DOHH2 (cell line): ENCODE measurements around the gene SLC46A2.

Experiments
- H3F3A ChIP-seq: fragments of 200-600 bp; sonication (generic), shearing (Covaris generic); 2 replicates; pipeline ENCODE4 v1.6.0; 2016; ENCODE audit warnings: antibody characterized with exemption, mild to moderate bottlenecking; ENCODE audit not compliant: control insufficient read depth, insufficient read depth
- H3K27ac ChIP-seq: fragments of 200-600 bp; sonication (generic); 2 replicates; pipeline ENCODE4 v1.5.1; 2014; ENCODE audit warnings: low read depth, mild to moderate bottlenecking, low read length, moderate library complexity
- H3K27me3 ChIP-seq: fragments of 200-600 bp; sonication (generic); 2 replicates; pipeline ENCODE4 v1.6.1; 2014; ENCODE audit warnings: mild to moderate bottlenecking, low read length, mixed read lengths; ENCODE audit not compliant: control insufficient read depth
- H3K36me3 ChIP-seq: fragments of 200-600 bp; sonication (generic); 2 replicates; pipeline ENCODE4 v1.6.1; 2014; ENCODE audit warnings: mild to moderate bottlenecking, low read length, moderate library complexity, mixed read lengths; ENCODE audit not compliant: control insufficient read depth
- H3K4me1 ChIP-seq: fragments of 200-600 bp; sonication (generic); 2 replicates; pipeline ENCODE4 v1.6.1; 2014; ENCODE audit warnings: mild to moderate bottlenecking, low read length, mixed read lengths; ENCODE audit not compliant: control insufficient read depth
- H3K4me2 ChIP-seq: fragments of 200-600 bp; sonication (generic); 2 replicates; pipeline ENCODE4 v1.6.0; 2014; ENCODE audit warnings: mild to moderate bottlenecking, low read length, moderate library complexity
- H3K4me3 ChIP-seq: fragments of 200-600 bp; sonication (generic); 2 replicates; pipeline ENCODE4 v1.5.1; 2014; ENCODE audit warnings: mild to moderate bottlenecking, low read length, mixed read lengths
- H3K79me2 ChIP-seq: fragments of 200-600 bp; sonication (generic); 2 replicates; pipeline ENCODE4 v1.6.1; 2014; ENCODE audit warnings: mild to moderate bottlenecking, low read length, mixed read lengths; ENCODE audit not compliant: control insufficient read depth
- H3K9me2 ChIP-seq: fragments of 200-600 bp; sonication (generic); replicated peaks from 2 replicates; pipeline ENCODE4 v1.6.1; 2014; ENCODE audit warnings: mild to moderate bottlenecking, low read length, mixed read lengths; ENCODE audit not compliant: control insufficient read depth
- H3K9me3 ChIP-seq: fragments of 200-600 bp; sonication (generic); 2 replicates; pipeline ENCODE4 v1.6.1; 2014; ENCODE audit warnings: antibody characterized with exemption, low read length, mixed read lengths; ENCODE audit not compliant: control insufficient read depth, insufficient read depth
- H4K20me1 ChIP-seq: fragments of 200-600 bp; sonication (generic); 2 replicates; pipeline ENCODE4 v1.6.0; 2014; ENCODE audit warnings: low read depth, mild to moderate bottlenecking, antibody characterized with exemption, low read length, moderate library complexity; ENCODE audit not compliant: control insufficient read depth, insufficient read depth
- EZH2phosphoT487 ChIP-seq: fragments of 200-600 bp; sonication (generic); IDR thresholded peaks from 2 replicates; pipeline ENCODE4 v1.6.1; 2017; ENCODE audit warnings: borderline replicate concordance, mild to moderate bottlenecking, antibody characterized with exemption, low read length, moderate library complexity, mixed read lengths
- TF ChIP-seq, protein P1 (sequence below): fragments of 200-600 bp; sonication (generic); IDR thresholded peaks from one replicate; pipeline ENCODE4 v1.5.1; 2014; ENCODE audit warnings: antibody characterized with exemption, mild to moderate bottlenecking, low read depth, low read length; ENCODE audit not compliant: poor library complexity, severe bottlenecking

SLC46A2 gene

DNA sequence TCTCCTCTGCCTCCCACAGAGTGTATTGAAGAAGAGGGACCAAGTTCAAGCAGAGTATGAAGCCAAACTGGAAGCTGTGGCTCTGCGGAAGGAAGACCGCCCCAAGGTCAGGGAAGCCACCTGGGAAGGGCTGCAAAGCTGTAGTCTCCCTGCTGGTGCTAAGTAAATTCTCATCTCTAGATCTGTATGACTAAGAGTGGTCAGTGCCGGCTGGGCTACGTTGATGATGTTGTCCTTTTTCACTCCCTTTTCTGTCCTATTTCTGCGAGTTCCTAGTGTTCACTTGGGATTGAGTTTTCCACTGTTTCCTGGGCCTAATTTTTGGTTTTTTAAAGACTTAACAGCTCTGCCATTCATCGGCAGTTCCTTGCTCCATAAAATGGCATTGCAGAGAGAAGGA is 39.8 kb downstream of the SLC46A2 start:
- H3K4me3 ChIP-seq: no peak overlapping the region
- no peak for TF ChIP-seq EZH2phosphoT487
- TF ChIP-seq, protein P1, sequence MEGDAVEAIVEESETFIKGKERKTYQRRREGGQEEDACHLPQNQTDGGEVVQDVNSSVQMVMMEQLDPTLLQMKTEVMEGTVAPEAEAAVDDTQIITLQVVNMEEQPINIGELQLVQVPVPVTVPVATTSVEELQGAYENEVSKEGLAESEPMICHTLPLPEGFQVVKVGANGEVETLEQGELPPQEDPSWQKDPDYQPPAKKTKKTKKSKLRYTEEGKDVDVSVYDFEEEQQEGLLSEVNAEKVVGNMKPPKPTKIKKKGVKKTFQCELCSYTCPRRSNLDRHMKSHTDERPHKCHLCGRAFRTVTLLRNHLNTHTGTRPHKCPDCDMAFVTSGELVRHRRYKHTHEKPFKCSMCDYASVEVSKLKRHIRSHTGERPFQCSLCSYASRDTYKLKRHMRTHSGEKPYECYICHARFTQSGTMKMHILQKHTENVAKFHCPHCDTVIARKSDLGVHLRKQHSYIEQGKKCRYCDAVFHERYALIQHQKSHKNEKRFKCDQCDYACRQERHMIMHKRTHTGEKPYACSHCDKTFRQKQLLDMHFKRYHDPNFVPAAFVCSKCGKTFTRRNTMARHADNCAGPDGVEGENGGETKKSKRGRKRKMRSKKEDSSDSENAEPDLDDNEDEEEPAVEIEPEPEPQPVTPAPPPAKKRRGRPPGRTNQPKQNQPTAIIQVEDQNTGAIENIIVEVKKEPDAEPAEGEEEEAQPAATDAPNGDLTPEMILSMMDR: no peak
- H3K4me1 ChIP-seq: no peaks in the 10 kb centered on the region
- H3K79me2 ChIP-seq: peaks cover 2% of the 10 kb centered on the region; the same call in 1 of the 2 replicates
- H3K27ac ChIP-seq: no peak overlapping the region
- no peaks in the 10 kb centered on the region for H4K20me1 ChIP-seq
- H3K9me2 ChIP-seq: no peaks in the 10 kb centered on the region
- no peaks in the 10 kb centered on the region for H3K9me3 ChIP-seq
- no peaks in the 10 kb centered on the region for H3K27me3 ChIP-seq
- no peaks in the 10 kb centered on the region for H3F3A ChIP-seq
- H3K36me3 ChIP-seq: peaks cover 6% of the 10 kb centered on the region; the same call in 1 of the 2 replicates
- H3K4me2 ChIP-seq: no peak overlapping the region

DNA sequence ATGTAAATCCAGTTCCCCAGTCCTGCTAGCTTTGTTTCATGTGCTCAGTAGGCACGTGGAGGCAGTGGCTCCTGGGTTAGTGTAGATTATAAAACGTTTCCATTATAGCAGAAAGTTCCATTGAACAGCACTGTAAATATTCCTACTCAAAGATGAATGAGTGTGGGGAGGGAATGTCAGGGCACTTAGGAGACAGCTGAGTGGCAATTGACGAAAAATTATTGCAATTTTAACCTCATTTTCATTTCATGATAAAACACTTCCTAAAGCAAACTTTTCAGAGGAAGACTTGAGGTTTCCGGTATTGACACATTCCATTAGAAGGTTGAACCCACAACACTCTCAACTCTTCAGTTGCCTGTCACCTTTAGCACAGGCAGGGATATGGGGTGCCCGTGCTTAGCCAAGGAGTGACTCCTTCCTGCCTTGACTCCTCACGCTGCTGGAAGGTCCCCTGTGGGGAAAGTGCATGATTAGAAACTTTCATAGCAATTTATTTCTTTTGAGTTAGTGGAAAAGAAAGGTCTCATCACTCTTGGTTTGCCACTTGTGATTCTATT is 41.2 kb downstream of the SLC46A2 start:
- H3F3A ChIP-seq: no peaks in the 10 kb centered on the region
- H4K20me1 ChIP-seq: no peaks in the 10 kb centered on the region; the same call in 1 of the 2 replicates
- peaks cover 12% of the 10 kb centered on the region for H3K4me1 ChIP-seq
- H3K9me2 ChIP-seq: no peaks in the 10 kb centered on the region
- no peaks in the 10 kb centered on the region for H3K9me3 ChIP-seq
- no peaks in the 10 kb centered on the region for H3K27me3 ChIP-seq
- H3K4me2 ChIP-seq: no peak overlapping the region
- H3K36me3 ChIP-seq: peaks cover 6% of the 10 kb centered on the region; the same call in 1 of the 2 replicates
- no peak overlapping the region for H3K4me3 ChIP-seq
- peaks cover 2% of the 10 kb centered on the region; the same call in 1 of the 2 replicates for H3K79me2 ChIP-seq
- TF ChIP-seq, protein P1: no peak
- TF ChIP-seq EZH2phosphoT487: no peak
- H3K27ac ChIP-seq: no peak overlapping the region

DNA sequence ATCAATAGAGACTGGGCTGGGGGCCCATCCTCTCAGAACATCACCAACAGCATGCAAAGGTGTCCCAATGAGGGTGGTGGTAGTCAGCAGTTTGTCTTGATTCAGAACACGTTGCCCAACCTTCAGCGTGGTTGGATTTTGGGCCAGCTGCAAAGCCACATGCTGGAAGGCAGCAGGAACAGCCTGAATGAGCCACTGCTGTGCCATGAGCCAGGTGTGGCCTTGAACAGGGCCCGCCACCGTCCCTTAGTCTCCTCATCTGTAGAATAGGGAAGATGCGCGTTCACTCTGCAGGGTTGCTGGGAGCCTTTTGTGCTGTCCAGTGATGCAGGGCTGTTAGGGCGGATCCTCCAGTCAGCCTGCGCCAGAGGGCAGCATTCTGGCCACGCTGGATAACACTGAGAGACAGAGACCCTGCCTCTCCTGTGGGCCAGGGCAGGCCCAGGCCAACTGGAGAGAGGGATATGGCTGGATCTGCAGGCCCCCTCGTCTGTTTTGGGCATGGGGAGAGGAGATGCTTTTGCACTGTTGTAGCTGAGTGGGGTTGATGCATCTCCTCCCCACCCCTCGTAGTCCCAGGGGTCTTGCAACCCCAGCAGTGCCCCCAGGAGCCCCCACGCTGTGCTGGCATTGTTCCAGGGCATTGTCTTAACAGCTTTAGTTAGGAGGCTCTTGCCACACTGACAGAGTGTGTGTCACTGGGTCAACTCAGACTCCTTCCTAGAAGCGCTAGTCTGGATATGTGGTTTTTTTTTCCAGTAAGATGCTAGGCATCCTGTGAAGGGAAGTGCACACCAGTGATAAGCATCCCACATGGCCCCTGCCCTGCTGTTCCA is 42.1 kb downstream of the SLC46A2 start:
- Histone ChIP-seq H3K27ac (no peak overlapping the region), H3K9me2 (no peaks in the 10 kb centered on the region), H3K79me2 (peaks cover 2% of the 10 kb centered on the region; the same call in 1 of the 2 replicates), H3K36me3 (peaks cover 6% of the 10 kb centered on the region; the same call in 1 of the 2 replicates), H3K9me3 (no peaks in the 10 kb centered on the region), H3F3A (no peaks in the 10 kb centered on the region), H3K4me3 (no peak overlapping the region), H3K4me2 (no peak overlapping the region), H4K20me1 (no peaks in the 10 kb centered on the region; the same call in 1 of the 2 replicates), H3K4me1 (peaks cover 14% of the 10 kb centered on the region), H3K27me3 (no peaks in the 10 kb centered on the region)
- no peak for TF ChIP-seq EZH2phosphoT487
- TF ChIP-seq, protein P1: no peak
